CD4-positive, alpha-beta T cell (primary cell): ENCODE measurements around the gene TMPRSS11D. TPM values are rescaled to one million over a fixed set of nuclear protein-coding genes. Genes with fewer than 3 reads are reported as not detected.
A peak's percentile ranks its signal among the peaks of the same experiment; 100 is the strongest.

Experiments used
- ATAC-seq: fragments of 200-7000 bp; cut with Tn5 transposase; one replicate; pipeline ENCODE4 v1.10.0; 2022; ENCODE audit warnings: mild to moderate bottlenecking; ENCODE audit not compliant: poor library complexity
- CTCF ChIA-PET: fragments of 350-600 bp; sonication (Branson Sonifier 250); formaldehyde crosslinking; loops from one replicate; lab custom pipeline; 2021; ENCODE audit warnings: antibody characterized with exemption, inconsistent platforms; lab: Charles Lee
- POLR2A ChIA-PET: fragments of 350-600 bp; sonication (Branson Sonifier 250); formaldehyde crosslinking; loops from one replicate; lab custom pipeline; 2021; ENCODE audit warnings: antibody characterized with exemption, inconsistent platforms; lab: Charles Lee
- DNase-seq, 14 experiments: peaks; one replicate each; pipeline ENCODE4 v3.0.0-alpha.2; 2013 to 2020; ENCODE audit warnings: mixed read lengths in 2 of 14
- H3K27ac ChIP-seq, 2 donors: one replicate each; pipeline versions ENCODE4 v1.5.1 to v1.7.0; 2013; ENCODE audit warnings: low read length in 2 of 2, low read depth in 1 of 2, mild to moderate bottlenecking in 1 of 2
- H3K27me3 ChIP-seq, 2 experiments: 1 replicate in 1 of 2; 2 replicates in 1 of 2; pipeline versions ENCODE4 v1.6.1 to v1.7.0; 2013; ENCODE audit warnings: low read length in 2 of 2, control low read depth in 1 of 2, mild to moderate bottlenecking in 1 of 2, moderate library complexity in 1 of 2; ENCODE audit not compliant: insufficient read depth in 2 of 2, control insufficient read depth in 1 of 2
- H3K36me3 ChIP-seq: one replicate; pipeline ENCODE4 v1.6.1; 2013; ENCODE audit warnings: low read length, control low read depth; ENCODE audit not compliant: insufficient read depth
- H3K4me1 ChIP-seq: one replicate; pipeline ENCODE4 v1.6.1; 2013; ENCODE audit warnings: low read length, control low read depth; ENCODE audit not compliant: insufficient read depth
- H3K4me3 ChIP-seq: one replicate; pipeline ENCODE4 v1.5.1; 2013; ENCODE audit warnings: mild to moderate bottlenecking, low read length, moderate library complexity
- H3K9me3 ChIP-seq, 2 experiments: 1 replicate in 1 of 2; 2 replicates in 1 of 2; pipeline versions ENCODE4 v1.6.1 to v1.7.0; 2013; ENCODE audit warnings: low read length in 2 of 2, mild to moderate bottlenecking in 2 of 2, control low read depth in 1 of 2, moderate library complexity in 1 of 2; ENCODE audit not compliant: control insufficient read depth in 1 of 2, insufficient read depth in 1 of 2
- H3K27ac Mint-ChIP-seq: one replicate; pipeline ENCODE4 v1.8.0; 2020; ENCODE audit warnings: mixed read lengths
- H3K27me3 Mint-ChIP-seq: one replicate; pipeline ENCODE4 v1.8.0; 2021; ENCODE audit warnings: mixed read lengths
- H3K36me3 Mint-ChIP-seq: one replicate; pipeline ENCODE4 v1.8.0; 2021; ENCODE audit warnings: low read depth, mixed read lengths
- H3K4me1 Mint-ChIP-seq: one replicate; pipeline ENCODE4 v1.8.0; 2021; ENCODE audit warnings: low read depth, mixed read lengths
- H3K4me3 Mint-ChIP-seq: one replicate; pipeline ENCODE4 v1.8.0; 2020; ENCODE audit warnings: mild to moderate bottlenecking, mixed read lengths
- H3K9me3 Mint-ChIP-seq: one replicate; pipeline ENCODE4 v1.8.0; 2020; ENCODE audit warnings: mixed read lengths
- CTCF ChIP-seq: fragments of 200-600 bp; IDR thresholded peaks from one replicate; pipeline ENCODE4 v1.8.0; 2022; ENCODE audit warnings: antibody characterized with exemption, mild to moderate bottlenecking
- intact Hi-C, 2 experiments: fragments of 100-400 bp; cut with DNase I in 1 of 2; cut with micrococcal nuclease in 1 of 2; formaldehyde crosslinking; loops; one replicate each; pipeline versions ENCODE4 v1.15.1 to v1.9.0; 2023 to 2025; cut with DNase I, micrococcal nuclease
- total RNA-seq, 174 experiments: library from RNA in 2 of 174; stranded (reverse) in 2 of 174; gene quantifications; one replicate each; pipeline ENCODE4 v1.2.3 and lab custom pipeline; 2021 to 2026

The TMPRSS11D gene
- total RNA-seq, 2 experiments from 2014 or later = not detected

DNA sequence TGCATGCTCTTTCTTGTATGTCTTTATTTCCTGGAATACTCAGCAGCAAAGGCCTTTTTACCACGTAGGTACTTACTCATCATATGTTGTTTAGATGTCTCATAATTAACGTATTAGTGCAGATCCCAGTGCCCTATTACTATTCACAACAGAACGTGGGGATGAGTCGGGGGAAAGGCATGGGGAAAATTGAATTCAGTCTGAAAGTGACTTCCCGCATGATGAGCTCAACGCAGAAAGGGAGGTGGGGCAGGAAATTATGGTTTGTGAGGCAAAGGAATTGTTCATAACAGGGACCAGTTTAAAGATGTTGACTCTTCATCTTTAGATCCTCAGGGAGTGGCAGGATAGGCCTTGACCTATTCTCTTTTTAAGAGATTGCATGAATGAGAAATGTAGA, 2.0 kb upstream of the TMPRSS11D start:
- POLR2A ChIA-PET = no interaction called here
- Mint-ChIP-seq H3K27ac (no peak overlapping the region), H3K9me3 (peaks cover 4% of the 10 kb centered on the region), H3K4me1 (no peaks in the 10 kb centered on the region), H3K27me3 (no peaks in the 10 kb centered on the region), H3K4me3 (no peak overlapping the region), H3K36me3 (no peaks in the 10 kb centered on the region)
- Histone ChIP-seq H3K4me3 (no peak overlapping the region), H3K27me3 (no peaks in the 10 kb centered on the region), H3K27ac (no peak overlapping the region), H3K4me1 (no peaks in the 10 kb centered on the region), H3K36me3 (no peaks in the 10 kb centered on the region), H3K9me3 (no peaks in the 10 kb centered on the region)
- CTCF ChIA-PET = no interaction called here
- no peak for TF ChIP-seq CTCF
- intact Hi-C loops = no loop called here
- peak in 1 of 14 experiments; percentile 32 for DNase-seq
- ATAC-seq = no peak

- TF ChIP-seq CTCF = no peak
- no peaks in the 10 kb centered on the region for H3K9me3 ChIP-seq
- H3K4me1 Mint-ChIP-seq = no peaks in the 10 kb centered on the region
- no peak overlapping the region for H3K4me3 ChIP-seq
- H3K4me3 Mint-ChIP-seq = no peak overlapping the region
- no peaks in the 10 kb centered on the region for H3K36me3 ChIP-seq
- intact Hi-C loops = no loop called here
- H3K9me3 Mint-ChIP-seq = peaks cover under 1% of the 10 kb centered on the region
- H3K4me1 ChIP-seq = no peaks in the 10 kb centered on the region
- no peak overlapping the region for H3K27ac ChIP-seq
- POLR2A ChIA-PET = no interaction called here
- no peaks in the 10 kb centered on the region for H3K27me3 Mint-ChIP-seq
- no peak for DNase-seq
- ATAC-seq = no peak
- CTCF ChIA-PET = no interaction called here
- no peaks in the 10 kb centered on the region for H3K36me3 Mint-ChIP-seq
- no peaks in the 10 kb centered on the region for H3K27me3 ChIP-seq
- no peak overlapping the region for H3K27ac Mint-ChIP-seq
Observed at GRCh38 chr4:67884701-67885100, 899 bp upstream of the TMPRSS11D start.

DNA sequence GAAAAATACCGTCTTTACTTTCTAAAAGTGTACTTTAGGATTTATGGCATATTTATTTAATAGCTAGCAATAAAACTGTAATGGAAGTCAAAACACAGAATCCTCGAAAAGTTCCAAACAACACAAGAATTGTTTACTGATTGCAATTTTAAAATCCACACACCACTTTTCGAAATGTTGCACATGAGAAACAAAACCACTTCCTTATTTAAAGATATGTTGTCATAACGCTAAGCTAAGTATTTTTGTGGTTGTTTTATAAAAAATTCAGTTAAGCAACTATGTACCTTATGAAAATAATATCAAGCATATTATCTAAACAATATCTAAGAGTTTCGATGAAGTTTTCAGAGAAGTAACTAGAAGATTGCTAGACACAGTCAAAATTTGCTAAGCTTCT, 344 bp downstream of the TMPRSS11D start:
- Mint-ChIP-seq H3K27me3 (no peaks in the 10 kb centered on the region), H3K9me3 (peaks cover 2% of the 10 kb centered on the region), H3K36me3 (no peaks in the 10 kb centered on the region), H3K27ac (no peak overlapping the region), H3K4me3 (no peak overlapping the region), H3K4me1 (no peaks in the 10 kb centered on the region)
- Histone ChIP-seq H3K4me3 (no peak overlapping the region), H3K27me3 (no peaks in the 10 kb centered on the region), H3K27ac (no peak overlapping the region), H3K36me3 (no peaks in the 10 kb centered on the region), H3K4me1 (no peaks in the 10 kb centered on the region), H3K9me3 (no peaks in the 10 kb centered on the region)
- intact Hi-C loops = no loop called here
- TF ChIP-seq CTCF = no peak
- ChIA-PET POLR2A (no interaction called here), CTCF (interaction anchor here (0.6 kb wide), 1 partner anchor 19 kb away, joined by 3 read pairs; no protein-coding TSS in a partner anchor)
- ATAC-seq = no peak
- no peak for DNase-seq
